ENCODE results near the gene PLA2G6.

DNA sequence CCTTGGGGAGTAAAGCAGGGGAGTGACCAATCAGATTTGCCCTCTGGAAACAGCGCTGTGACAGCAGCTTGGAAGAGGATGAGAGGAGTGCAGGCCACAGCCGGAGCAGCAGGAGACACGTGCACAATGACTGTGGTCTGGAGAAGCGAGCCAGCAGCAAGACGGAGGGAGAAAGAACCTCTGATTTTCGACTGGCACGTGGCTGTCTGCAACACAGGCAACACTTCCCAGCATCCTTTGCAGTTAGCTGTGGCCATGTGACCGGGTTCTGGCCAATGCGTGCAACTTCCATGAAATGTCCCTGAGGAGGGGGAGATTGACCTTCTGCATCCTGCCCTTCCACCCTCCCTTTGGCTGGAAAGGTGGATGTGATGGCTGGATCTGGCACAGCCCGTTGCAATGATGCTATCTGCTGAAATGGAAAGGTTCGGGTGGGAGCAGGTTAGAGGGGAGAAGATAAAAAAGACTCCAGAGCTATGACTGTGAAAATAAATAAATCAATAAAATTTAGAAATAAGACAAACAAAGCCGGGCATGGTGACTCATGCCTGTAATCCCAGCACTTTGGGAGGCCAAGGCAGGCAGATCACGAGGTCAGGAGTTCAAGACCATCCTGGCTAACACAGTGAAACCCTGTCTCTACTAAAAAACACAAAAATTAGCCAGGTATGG lies 15.6 kb downstream of the PLA2G6 start:
- TF ChIP-seq EP300 (IDR thresholded peaks at IDR 0.05) (no peak), POLR2A (IDR thresholded peaks at IDR 0.05) (no peak)

All from upper lobe of left lung (tissue), 4 donors.